Endothelial cell of umbilical vein (primary cell): ENCODE results near the gene ULK4. TPM values are rescaled to one million over a fixed set of nuclear protein-coding genes. Genes with fewer than 3 reads are reported as not detected.

ENCODE experiments used
- BruUV-seq: library from RNA; stranded (reverse); fragments of 400-500 nt; replicated peaks from 2 replicates; lab custom pipeline; 2021; lab: Mats Ljungman, UMichigan
- CTCF ChIA-PET: fragments of 300-600, 350-600 bp; sonication (Branson Sonifier 250); formaldehyde crosslinking; loops from one replicate; lab custom pipeline; 2021; ENCODE audit warnings: antibody characterized with exemption, inconsistent platforms; lab: Charles Lee
- POLR2A ChIA-PET: fragments of 300-600, 350-600 bp; sonication (Branson Sonifier 250); formaldehyde crosslinking; loops from one replicate; lab custom pipeline; 2021; ENCODE audit warnings: antibody characterized with exemption, inconsistent platforms; lab: Charles Lee
- DNase-seq: peaks from one replicate; pipeline ENCODE4 v3.0.0-alpha.2; 2011; ENCODE audit warnings: low read depth, low spot score
- FAIRE-seq: peaks from 2 replicates; lab custom pipeline; 2011; peaks lifted over from hg19 to GRCh38; lab: Jason Lieb, UNC
- H2AFZ ChIP-seq: 2 replicates; pipeline ENCODE4 v1.6.0; 2012; ENCODE audit warnings: low read depth, low read length, control low read depth, inconsistent platforms
- H3K27ac ChIP-seq: 2 replicates; pipeline ENCODE4 v1.5.1; 2011; ENCODE audit warnings: low read depth, mild to moderate bottlenecking, control low read depth, low read length, moderate library complexity; ENCODE audit not compliant: insufficient read depth
- H3K27me3 ChIP-seq, 2 experiments: 2 replicates each; pipeline versions ENCODE4 v1.6.0 to v1.6.1; 2011; ENCODE audit warnings: low read length in 2 of 2, mixed read lengths in 1 of 2; ENCODE audit not compliant: control insufficient read depth in 2 of 2, insufficient read depth in 2 of 2
- H3K36me3 ChIP-seq, 2 experiments: 2 replicates in 1 of 2; 3 replicates in 1 of 2; pipeline ENCODE4 v1.5.1; 2011; ENCODE audit warnings: low read length in 2 of 2, mild to moderate bottlenecking in 1 of 2, moderate library complexity in 1 of 2; ENCODE audit not compliant: control insufficient read depth in 2 of 2, insufficient read depth in 2 of 2; ENCODE audit errors: extremely low read depth in 1 of 2
- H3K4me1 ChIP-seq: 3 replicates; pipeline ENCODE4 v1.5.1; 2011; ENCODE audit warnings: mild to moderate bottlenecking, low read length; ENCODE audit not compliant: control insufficient read depth, insufficient read depth; ENCODE audit errors: extremely low read depth
- H3K4me2 ChIP-seq: 2 replicates; pipeline ENCODE4 v1.6.1; 2011; ENCODE audit warnings: low read length, control low read depth, mixed read lengths; ENCODE audit not compliant: insufficient read depth
- H3K4me3 ChIP-seq, 3 experiments: fragments of 200-600 bp in 1 of 3; sonication (generic), shearing (Covaris generic) in 1 of 3; replicated peaks in 1 of 3; 2 replicates each; pipeline ENCODE4 v1.5.1; 2011 to 2016; ENCODE audit warnings: control low read depth in 3 of 3, low read length in 3 of 3, mild to moderate bottlenecking in 2 of 3, inconsistent platforms in 1 of 3, low read depth in 1 of 3, moderate library complexity in 1 of 3; ENCODE audit not compliant: insufficient read depth in 1 of 3
- H3K79me2 ChIP-seq: 2 replicates; pipeline ENCODE4 v1.6.0; 2012; ENCODE audit warnings: low read length, inconsistent platforms; ENCODE audit not compliant: control insufficient read depth, insufficient read depth
- H3K9ac ChIP-seq: replicated peaks from 2 replicates; pipeline ENCODE3; 2011; ENCODE audit warnings: low read length, control low read depth; ENCODE audit not compliant: insufficient read depth; ENCODE audit errors: extremely low read depth
- H3K9me1 ChIP-seq: replicated peaks from 3 replicates; pipeline ENCODE4 v1.6.0; 2011; ENCODE audit warnings: mild to moderate bottlenecking, low read length; ENCODE audit not compliant: control insufficient read depth, insufficient read depth; ENCODE audit errors: extremely low read depth
- H3K9me3 ChIP-seq: replicated peaks from 2 replicates; pipeline ENCODE4 v1.5.1; 2012; ENCODE audit warnings: low read length, inconsistent platforms; ENCODE audit not compliant: control insufficient read depth, insufficient read depth
- H4K20me1 ChIP-seq: replicated peaks from 2 replicates; pipeline ENCODE3; 2011; ENCODE audit warnings: mild to moderate bottlenecking, low read length; ENCODE audit not compliant: control insufficient read depth, insufficient read depth; ENCODE audit errors: extremely low read depth
- CTCF ChIP-seq, 2 donors: IDR thresholded peaks; 1 replicate in 1 of 2; 2 replicates in 1 of 2; pipeline ENCODE4 v1.5.1; 2011; ENCODE audit warnings: low read length in 2 of 2, mild to moderate bottlenecking in 2 of 2, moderate library complexity in 2 of 2, control low read depth in 1 of 2, inconsistent platforms in 1 of 2, low read depth in 1 of 2; ENCODE audit not compliant: insufficient read depth in 1 of 2; ENCODE audit errors: extremely low read depth in 1 of 2
- EZH2 ChIP-seq: IDR thresholded peaks from 2 replicates; pipeline ENCODE4 v1.6.1; 2012; ENCODE audit warnings: borderline replicate concordance, low read depth, mild to moderate bottlenecking, moderate library complexity, low read length, inconsistent platforms; ENCODE audit not compliant: severe bottlenecking
- FOS ChIP-seq: IDR thresholded peaks from 2 replicates; pipeline ENCODE4 v1.6.1; 2011; ENCODE audit warnings: mild to moderate bottlenecking, low read length, moderate library complexity, borderline replicate concordance; ENCODE audit not compliant: insufficient read depth
- GATA2 ChIP-seq: IDR thresholded peaks from 2 replicates; pipeline ENCODE4 v1.7.0; 2011; ENCODE audit warnings: low read depth, mild to moderate bottlenecking, moderate library complexity, mixed read lengths, low read length; ENCODE audit not compliant: insufficient read length, insufficient read depth
- JUN ChIP-seq: IDR thresholded peaks from 2 replicates; pipeline ENCODE4 v1.6.1; 2011; ENCODE audit warnings: borderline replicate concordance, low read depth; ENCODE audit not compliant: insufficient read length, insufficient read depth
- MYC ChIP-seq: IDR thresholded peaks from one replicate; pipeline ENCODE4 v1.6.1; 2011; ENCODE audit warnings: mild to moderate bottlenecking, low read depth, low read length
- POLR2A ChIP-seq: IDR thresholded peaks from 2 replicates; pipeline ENCODE4 v1.6.1; 2012; ENCODE audit warnings: low read depth, mild to moderate bottlenecking, control low read depth, low read length
- POLR2AphosphoS5 ChIP-seq: IDR thresholded peaks from 2 replicates; pipeline ENCODE4 v1.6.1; 2012; ENCODE audit warnings: low read depth, mild to moderate bottlenecking, control low read depth, low read length, moderate library complexity; ENCODE audit not compliant: insufficient read depth
- dilution Hi-C: fragments of 300-500 bp; cut with MboI; formaldehyde crosslinking; loops from one replicate; pipeline ENCODE4 v1.15.0; 2019; ENCODE audit warnings: low sequenced_read_pairs; ENCODE audit not compliant: extremely low pct_ligation_motif_present
- intact Hi-C: fragments of 100-400 bp; cut with micrococcal nuclease; formaldehyde crosslinking; loops from one replicate; pipeline ENCODE4 v1.10.0; 2022
- polyA plus RNA-seq, 4 experiments: library from polyadenylated mRNA; depleted of rRNA in 3 of 4; stranded (reverse) in 3 of 4; unstranded in 1 of 4; fragments of >200 nt; gene quantifications; 2 replicates each; pipeline versions ENCODE4 v1.2.1 to v1.2.3, GENCODE V29; 2011 to 2012; ENCODE audit warnings: missing spikeins in 1 of 4
- total RNA-seq: library from RNA; stranded (reverse); gene quantifications from 2 replicates; pipeline ENCODE4 v1.2.3, GENCODE V29; 2021
- TF ChIP-seq, protein P1 (sequence below): IDR thresholded peaks from 2 replicates; pipeline ENCODE4 v1.6.1; 2011; ENCODE audit not compliant: insufficient read depth, insufficient read length

ULK4 gene
- total and polyA plus RNA-seq, 2 donors (not counting 3 experiments of a cell fraction or from before 2014, with no cell fraction given) = 3.3 to 16.0 TPM

DNA sequence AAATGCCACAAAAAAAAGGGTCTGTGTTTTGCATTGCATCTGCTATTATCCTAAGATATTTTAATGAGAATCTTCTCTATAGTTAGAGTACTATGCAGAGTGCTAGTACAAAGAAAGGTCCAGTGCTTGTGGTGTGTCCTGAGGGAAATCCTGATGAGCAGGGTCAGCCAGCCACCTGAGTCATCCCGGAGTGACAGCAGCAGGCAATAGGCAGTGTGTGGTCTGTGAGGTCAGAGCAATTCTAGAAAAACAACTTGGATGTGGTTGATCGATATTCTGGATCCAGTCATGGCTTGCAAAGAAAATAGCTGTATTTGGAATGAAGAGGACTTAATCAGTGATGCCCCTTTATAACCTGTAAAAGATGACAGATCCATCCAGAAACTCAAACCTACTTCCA lies 643.4 kb downstream of the ULK4 start:
- dilution Hi-C loops = no loop called here
- FAIRE-seq (no peak), DNase-seq (no peak)
- H3K79me2 ChIP-seq = no peaks in the 10 kb centered on the region
- no peak overlapping the region for H3K9ac ChIP-seq
- CTCF ChIA-PET = no interaction called here
- no peak overlapping the region for H2AFZ ChIP-seq
- no peaks in the 10 kb centered on the region for H3K27me3 ChIP-seq
- no peaks in the 10 kb centered on the region for H3K9me1 ChIP-seq
- H3K4me1 ChIP-seq = peaks cover 3% of the 10 kb centered on the region
- H3K27ac ChIP-seq = no peak overlapping the region
- H3K36me3 ChIP-seq = no peaks in the 10 kb centered on the region
- TF ChIP-seq, protein P1, sequence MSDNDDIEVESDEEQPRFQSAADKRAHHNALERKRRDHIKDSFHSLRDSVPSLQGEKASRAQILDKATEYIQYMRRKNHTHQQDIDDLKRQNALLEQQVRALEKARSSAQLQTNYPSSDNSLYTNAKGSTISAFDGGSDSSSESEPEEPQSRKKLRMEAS = no peak
- TF ChIP-seq CTCF (IDR thresholded peaks at IDR 0.05; ENCODE audit: extremely low read depth in 1 of 2, insufficient read depth in 1 of 2, low read depth in 1 of 2, low read length in 2 of 2) (no peak), POLR2AphosphoS5 (no peak), MYC (no peak), POLR2A (no peak), GATA2 (no peak), EZH2 (no peak), FOS (no peak), JUN (no peak)
- no peak overlapping the region for H3K4me2 ChIP-seq
- intact Hi-C loops = no loop called here
- no peaks in the 10 kb centered on the region for H3K9me3 ChIP-seq
- no peaks in the 10 kb centered on the region for H4K20me1 ChIP-seq
- POLR2A ChIA-PET = no interaction called here
- no peak overlapping the region for H3K4me3 ChIP-seq
- BruUV-seq = no TSS peak
